Limb (tissue), 2 donors: ENCODE results near the gene ING4.
A peak's percentile ranks its signal among the peaks of the same experiment; 100 is the strongest.

Source experiments
- DNase-seq, 2 donors: peaks; one replicate each; pipeline ENCODE4 v3.0.0-alpha.2; 2016; ENCODE audit errors: extremely low spot score in 2 of 2

ING4 gene

DNA sequence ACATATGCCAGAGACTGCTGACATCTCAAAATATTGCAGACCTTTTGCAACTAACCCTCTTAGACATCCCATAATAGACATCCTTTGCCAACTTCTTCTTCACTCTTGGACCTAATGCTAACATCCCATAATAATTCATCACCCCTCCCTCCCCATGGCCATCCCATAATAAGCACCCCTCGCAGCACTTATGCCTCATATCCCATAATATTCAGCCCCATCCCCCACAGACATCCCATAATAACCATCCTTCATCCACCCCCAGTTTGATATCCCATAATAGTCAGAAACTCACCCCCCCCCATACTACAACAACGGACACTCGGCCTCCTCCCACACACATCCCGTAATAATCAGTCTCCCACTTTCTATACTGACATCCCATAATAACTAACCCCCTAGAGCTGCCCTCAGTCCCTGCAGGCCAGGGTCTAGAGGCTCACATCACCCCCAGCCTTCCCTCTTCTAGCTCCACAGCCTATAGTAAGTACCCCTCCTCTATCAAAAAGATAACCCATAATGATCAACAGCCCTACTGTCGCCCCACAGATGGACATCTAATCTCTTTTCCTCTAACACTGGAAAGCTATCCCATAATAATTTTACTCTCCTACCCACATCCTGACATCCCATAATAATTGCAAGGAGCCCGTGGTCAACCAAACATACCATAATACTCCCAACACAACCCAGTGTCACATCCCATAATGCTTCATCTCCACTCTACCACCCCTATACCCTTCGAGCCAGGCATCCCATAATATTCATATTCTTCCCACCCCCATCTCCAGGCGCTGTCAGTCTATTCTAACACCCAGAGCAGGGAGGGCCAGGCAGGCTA, 54.9 kb downstream of the ING4 start:
- peak; percentile 68 to 71 for DNase-seq

DNA sequence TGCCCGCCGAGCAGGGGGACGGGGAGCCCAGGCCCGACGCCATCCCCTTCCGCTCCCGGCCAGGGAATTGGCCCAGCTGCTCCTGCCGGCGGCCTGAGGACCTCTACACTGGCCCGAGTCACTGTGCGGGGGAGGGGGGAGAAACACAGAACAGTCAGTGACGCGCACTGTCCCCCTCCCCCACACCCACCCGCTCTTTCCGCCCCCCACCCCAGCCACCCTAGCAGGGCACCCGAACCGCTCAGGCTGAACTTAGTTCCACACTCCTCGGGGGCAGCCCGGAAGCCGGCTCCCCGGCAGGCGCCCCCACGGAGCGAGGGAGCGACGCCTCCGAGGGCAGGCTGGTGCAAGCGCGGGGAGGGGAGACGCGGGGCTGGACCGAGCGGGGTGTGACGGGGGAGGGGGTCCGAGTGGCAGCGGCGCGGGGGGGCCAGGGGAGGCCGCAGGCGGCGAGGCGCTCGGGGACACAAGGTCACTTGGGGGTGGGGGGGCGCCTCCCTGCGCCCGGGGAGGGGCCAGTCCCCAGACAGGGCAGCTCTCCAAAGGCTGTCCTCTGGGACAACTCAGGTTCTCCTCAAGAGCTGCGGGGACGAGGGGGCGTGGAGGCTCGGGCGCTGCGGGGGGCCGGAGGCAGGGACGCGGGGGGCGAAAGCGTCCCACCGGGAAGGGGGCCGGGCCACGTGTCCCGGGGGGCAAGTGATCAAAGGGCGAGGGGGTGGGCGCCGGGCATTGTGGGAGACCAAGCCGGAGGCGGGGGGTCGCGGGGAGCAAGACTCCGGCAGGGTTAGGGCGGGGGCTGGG, 56.4 kb downstream of the ING4 start:
- DNase-seq, result peak in 1 of 2 donors; percentile 77

DNA sequence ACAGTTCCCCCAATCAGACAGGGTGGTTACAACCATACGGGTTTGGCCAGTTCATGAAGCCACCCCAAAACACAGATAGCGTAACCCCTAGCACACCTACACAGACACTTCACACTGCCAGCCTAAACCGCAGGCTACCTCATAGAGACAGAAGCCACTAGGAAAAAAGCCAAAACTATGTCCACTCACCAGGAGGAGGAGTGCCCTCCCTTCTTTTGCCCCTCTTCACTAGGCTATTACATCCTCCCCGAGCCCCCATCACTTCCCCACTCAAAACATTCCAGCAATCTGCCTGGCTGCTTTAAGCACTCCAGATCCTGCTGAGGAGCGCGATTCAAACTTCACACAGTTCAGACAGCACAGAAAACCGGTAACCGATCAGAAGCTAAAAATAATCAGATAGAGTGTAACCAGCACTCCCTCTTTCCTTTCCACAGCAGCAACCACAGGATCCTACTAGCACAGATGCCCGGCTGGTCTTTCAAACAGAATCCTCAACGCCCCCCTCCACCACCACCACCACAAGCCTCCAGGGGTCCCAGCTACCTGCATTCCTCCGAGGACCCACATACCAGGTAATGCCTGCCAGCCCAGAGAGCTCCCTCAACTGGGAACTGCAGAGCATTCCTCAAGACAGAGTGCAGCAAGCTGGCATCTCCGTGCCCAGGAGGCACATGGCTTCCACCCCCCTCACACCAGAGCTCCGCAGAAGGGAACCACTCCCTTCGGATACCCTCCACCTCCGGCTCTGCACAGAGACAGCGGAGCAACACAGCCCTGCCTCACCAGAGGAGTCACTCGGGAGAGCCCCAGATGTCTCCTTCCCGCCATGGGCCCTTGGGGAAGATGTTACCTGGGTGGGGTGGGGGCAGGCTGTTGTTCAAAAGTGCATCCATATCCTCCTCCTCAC, 57.2 kb downstream of the ING4 start:
- no peak for DNase-seq

DNA sequence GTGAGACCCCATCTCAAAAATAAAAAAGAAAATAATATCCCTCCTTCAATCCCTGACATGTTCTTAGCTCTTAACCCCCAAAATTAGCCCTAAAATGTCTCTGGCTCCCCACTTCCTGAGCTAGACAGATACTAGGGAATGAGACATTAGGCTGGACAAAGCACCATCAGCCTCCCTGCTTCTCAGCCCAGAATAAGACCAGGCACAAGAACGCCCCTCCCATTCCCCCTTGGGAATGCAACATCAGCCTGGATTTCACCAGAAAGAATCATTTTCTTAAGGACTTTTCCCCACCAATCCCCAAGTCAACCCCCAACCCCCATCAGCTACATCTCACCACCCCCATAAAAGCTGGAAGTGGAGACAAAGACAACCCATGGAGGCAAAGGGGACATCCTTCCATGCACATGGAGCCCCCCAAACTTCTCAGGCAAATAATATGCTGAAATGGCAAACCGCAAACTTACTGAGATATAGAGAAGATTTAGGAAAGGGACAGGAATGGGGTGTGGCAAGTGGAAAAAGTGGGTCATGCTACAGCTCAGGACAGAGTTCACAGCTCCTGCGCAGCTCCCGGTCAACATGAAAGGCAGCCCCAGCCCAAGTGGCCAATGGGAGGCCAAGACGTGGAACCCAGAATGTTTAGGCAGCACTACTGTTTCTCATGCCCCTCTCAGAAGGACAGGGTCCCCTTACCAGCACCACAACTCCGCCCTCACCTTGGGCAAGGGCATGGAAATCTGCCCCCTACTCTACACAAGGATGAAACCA, 58.5 kb downstream of the ING4 start:
- no peak for DNase-seq

DNA sequence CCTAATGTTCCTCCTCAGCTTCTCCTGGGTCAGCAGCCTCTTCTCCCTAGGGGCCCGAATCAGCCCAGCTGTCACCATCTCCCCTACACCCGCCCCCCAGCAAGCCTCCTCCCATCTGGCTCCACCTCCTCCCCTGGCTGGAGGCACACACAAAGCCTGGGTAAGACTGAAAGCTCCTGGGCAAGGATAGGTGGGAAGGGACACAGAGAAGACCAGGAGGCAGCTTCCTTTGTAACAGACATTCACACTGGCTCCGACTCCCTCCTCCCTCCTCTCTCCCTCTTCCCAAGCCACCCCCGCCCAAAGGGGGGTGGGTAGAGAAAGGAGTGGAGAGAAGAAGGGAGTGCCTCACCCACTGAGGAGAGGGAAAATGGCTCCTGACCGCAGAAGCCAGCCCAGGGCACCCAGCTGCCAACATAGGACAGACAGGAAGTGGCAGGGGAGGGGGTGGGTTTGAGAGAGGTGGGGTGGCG, 59.8 kb downstream of the ING4 start:
- no peak for DNase-seq

DNA sequence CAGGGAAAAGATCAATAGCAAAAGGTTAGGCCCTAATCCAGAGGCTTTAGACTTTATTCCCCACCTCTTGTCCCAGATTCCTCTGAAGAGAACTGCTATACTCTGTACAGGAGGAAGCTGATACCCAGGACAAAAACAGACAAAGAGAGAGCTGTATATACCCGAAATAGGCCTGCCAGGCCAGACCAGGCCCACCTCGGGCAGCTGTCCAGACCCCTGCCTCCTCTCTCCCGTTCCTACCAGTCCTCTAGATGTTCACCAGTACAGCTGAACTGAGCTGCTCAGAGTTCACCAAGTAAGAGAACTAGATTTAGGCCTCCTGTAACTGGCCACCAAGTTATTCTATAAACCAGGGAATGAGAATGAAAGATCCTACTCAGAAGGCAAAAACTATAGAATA, 60.4 kb downstream of the ING4 start:
- DNase-seq, result no peak
